ENCODE results near the gene SF3B2. TPM values are rescaled to one million over a fixed set of nuclear protein-coding genes. Genes with fewer than 3 reads are reported as not detected.

SF3B2 gene
- total and polyA plus RNA-seq, 9 of the 15 experiments (the other 6 are each of a cell fraction or from before 2014, with no cell fraction given): 58.3 to 248 (median 157) TPM

DNA sequence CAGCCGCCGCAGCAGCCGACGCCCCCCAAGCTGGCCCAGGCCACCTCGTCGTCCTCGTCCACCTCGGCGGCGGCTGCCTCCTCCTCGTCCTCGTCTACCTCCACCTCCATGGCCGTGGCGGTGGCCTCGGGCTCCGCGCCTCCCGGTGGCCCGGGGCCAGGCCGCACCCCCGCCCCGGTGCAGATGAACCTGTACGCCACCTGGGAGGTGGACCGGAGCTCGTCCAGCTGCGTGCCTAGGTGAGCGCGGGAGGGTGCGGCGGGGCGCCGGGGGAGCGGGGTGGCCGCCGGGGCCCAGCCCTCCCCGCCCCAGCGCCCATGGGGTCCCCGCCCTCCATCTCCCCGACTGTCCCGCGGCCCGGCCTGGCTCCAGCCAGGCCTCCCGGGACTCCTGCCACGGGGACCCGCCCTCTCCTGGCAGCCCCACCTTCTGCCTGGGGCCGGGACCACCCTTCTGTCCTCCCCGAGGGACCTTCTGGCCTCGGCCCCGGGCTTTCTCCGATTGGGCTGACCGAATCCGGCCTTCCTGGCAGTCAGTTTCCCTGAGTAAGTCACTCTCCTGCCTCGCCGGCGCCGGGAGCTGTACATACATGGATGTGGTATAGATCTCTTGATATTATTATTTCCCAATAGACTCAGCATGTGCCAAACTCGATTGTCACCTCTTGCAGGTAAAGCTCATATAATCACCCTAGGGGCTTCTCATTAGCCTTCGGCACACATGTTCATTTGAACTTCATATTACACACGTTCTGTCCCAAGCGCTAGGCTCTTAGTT lies 18.6 kb downstream of the SF3B2 start:
- Histone ChIP-seq H2AFZ (ENCODE audit: low read depth, low read length) (peak overlapping the region; percentile 75), H3K9me3 (replicated peaks; ENCODE audit: control insufficient read depth, insufficient read depth, low read depth, low read length) (no peaks in the 10 kb centered on the region), H4K20me1 (replicated peaks; ENCODE audit: control insufficient read depth, insufficient read depth, low read length) (peaks cover 4% of the 10 kb centered on the region; the same call in 1 of the 2 replicates), H3K4me1 (replicated peaks in 1 of 2; ENCODE audit: control insufficient read depth in 2 of 2, insufficient read depth in 2 of 2, low read length in 2 of 2) (peaks cover 19 to 31% of the 10 kb centered on the region in 2 experiments), H3K9ac (ENCODE audit: insufficient read depth in 1 of 2, low read depth in 2 of 2, low read length in 2 of 2) (peak overlapping the region; percentile 63 to 93), H3K4me2 (ENCODE audit: insufficient read depth, low read length) (peak overlapping the region; percentile 83), H3K4me3 (peak overlapping the region; percentile 72), H3K9me1 (ENCODE audit: control insufficient read depth, insufficient read depth, low read length) (no peaks in the 10 kb centered on the region), H3K36me3 (ENCODE audit: control insufficient read depth, insufficient read depth, low read length) (peaks cover 55% of the 10 kb centered on the region), H3K27me3 (ENCODE audit: control insufficient read depth in 2 of 2, insufficient read depth in 2 of 2, low read length in 2 of 2) (no peaks in the 10 kb centered on the region), H3K27ac (ENCODE audit: extremely low read depth, low read depth, low read length) (peak overlapping the region; percentile 73), H3K79me2 (ENCODE audit: control insufficient read depth, insufficient read depth, low read length) (peaks cover 34% of the 10 kb centered on the region)
- peak; percentile 52 to 74 (median 68) for DNase-seq (ENCODE audit: extremely low read depth in 1 of 4, low spot score in 3 of 4)
- peak; percentile 44 for ATAC-seq
- CTCF ChIA-PET (ENCODE audit: low intra/inter-chr PET ratio): no interaction called here
- POLR2A ChIA-PET: interaction anchor here (0.5 to 5.5 kb wide), 11 partner anchors 8 to 221 kb away, joined by 3 to 47 read pairs (median 4); no protein-coding TSS in a partner anchor
- in situ Hi-C loops (cut with MboI) (no loop called here), intact Hi-C loops (cut with micrococcal nuclease) (no loop called here)
- 1% methylated on average over 34 of the region's 60 CpGs for WGBS (ENCODE audit: insufficient coverage, low coverage, missing lambda C conversion rate)
- BruUV-seq (replicated peaks): no TSS peak
- no peak for FAIRE-seq
- TF ChIP-seq ARID4B (CRISPR knock-in tag; IDR thresholded peaks at IDR 0.05): 0 out of 2 replicates have a peak, but pooled peaks have one; percentile 31
- TF ChIP-seq, protein P1, sequence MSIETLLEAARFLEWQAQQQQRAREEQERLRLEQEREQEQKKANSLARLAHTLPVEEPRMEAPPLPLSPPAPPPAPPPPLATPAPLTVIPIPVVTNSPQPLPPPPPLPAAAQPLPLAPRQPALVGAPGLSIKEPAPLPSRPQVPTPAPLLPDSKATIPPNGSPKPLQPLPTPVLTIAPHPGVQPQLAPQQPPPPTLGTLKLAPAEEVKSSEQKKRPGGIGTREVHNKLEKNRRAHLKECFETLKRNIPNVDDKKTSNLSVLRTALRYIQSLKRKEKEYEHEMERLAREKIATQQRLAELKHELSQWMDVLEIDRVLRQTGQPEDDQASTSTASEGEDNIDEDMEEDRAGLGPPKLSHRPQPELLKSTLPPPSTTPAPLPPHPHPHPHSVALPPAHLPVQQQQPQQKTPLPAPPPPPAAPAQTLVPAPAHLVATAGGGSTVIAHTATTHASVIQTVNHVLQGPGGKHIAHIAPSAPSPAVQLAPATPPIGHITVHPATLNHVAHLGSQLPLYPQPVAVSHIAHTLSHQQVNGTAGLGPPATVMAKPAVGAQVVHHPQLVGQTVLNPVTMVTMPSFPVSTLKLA (conservative IDR thresholded peaks at IDR 0.05): 0 out of 4 replicates have a peak, but pooled peaks of 1 of the 2 experiments have one; percentile 15
- TF ChIP-seq, protein P2, sequence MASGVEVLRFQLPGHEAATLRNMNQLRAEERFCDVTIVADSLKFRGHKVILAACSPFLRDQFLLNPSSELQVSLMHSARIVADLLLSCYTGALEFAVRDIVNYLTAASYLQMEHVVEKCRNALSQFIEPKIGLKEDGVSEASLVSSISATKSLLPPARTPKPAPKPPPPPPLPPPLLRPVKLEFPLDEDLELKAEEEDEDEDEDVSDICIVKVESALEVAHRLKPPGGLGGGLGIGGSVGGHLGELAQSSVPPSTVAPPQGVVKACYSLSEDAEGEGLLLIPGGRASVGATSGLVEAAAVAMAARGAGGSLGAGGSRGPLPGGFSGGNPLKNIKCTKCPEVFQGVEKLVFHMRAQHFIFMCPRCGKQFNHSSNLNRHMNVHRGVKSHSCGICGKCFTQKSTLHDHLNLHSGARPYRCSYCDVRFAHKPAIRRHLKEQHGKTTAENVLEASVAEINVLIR (CRISPR knock-in tag; IDR thresholded peaks at IDR 0.05): no peak
- TF ChIP-seq, protein P3, sequence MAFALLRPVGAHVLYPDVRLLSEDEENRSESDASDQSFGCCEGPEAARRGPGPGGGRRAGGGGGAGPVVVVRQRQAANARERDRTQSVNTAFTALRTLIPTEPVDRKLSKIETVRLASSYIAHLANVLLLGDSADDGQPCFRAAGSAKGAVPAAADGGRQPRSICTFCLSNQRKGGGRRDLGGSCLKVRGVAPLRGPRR (CRISPR knock-in tag; IDR thresholded peaks at IDR 0.05): no peak
- TF ChIP-seq ZNF24 (IDR thresholded peaks at IDR 0.05): no peak
- no peak for TF ChIP-seq PURB (CRISPR knock-in tag; IDR thresholded peaks at IDR 0.05; ENCODE audit: low read depth)
- TF ChIP-seq ETS1 (conservative IDR thresholded peaks at IDR 0.05; ENCODE audit: control insufficient read depth, low read depth, low read length): 0 out of 2 replicates have a peak, but pooled peaks have one; percentile 18
- peak in 1 of 2 experiments; percentile 48; a peak in 2 of 4 replicates for TF ChIP-seq MAZ (CRISPR knock-in tag; conservative IDR thresholded peaks at IDR 0.05 in 1 of 2, IDR thresholded peaks at IDR 0.05 in 1 of 2)
- TF ChIP-seq RBBP5 (IDR thresholded peaks at IDR 0.05; ENCODE audit: borderline replicate concordance, insufficient read depth, low read length, poor library complexity, severe bottlenecking): peak; percentile 38
- peak; percentile 67 for TF ChIP-seq CEBPB (tag; IDR thresholded peaks at IDR 0.05)

All from K562 (cell line).